COLO668 (cell line): ENCODE results near the gene UBAP1L.
"Not testable (repeated sequence)": the region's sequence is repeated elsewhere in the genome, so short reads cannot be mapped to it uniquely, and the experiment has no call there.

Experiments used
- DNase-seq: peaks from one replicate; lab custom pipeline; 2025; ENCODE audit not compliant: unreplicated experiment; lab: John Stamatoyannopoulos, UW

Gene UBAP1L

GRCh38 chr15:65085207-65085753, 29.7 kb downstream of the UBAP1L start:
- DNase-seq, result no peak

GRCh38 chr15:65084500-65085206, 30.3 kb downstream of the UBAP1L start:
- DNase-seq, result no peak

- no peak for DNase-seq
These were observed 31.7 kb downstream of the UBAP1L start for GRCh38 chr15:65083262-65083701.

- no peak for DNase-seq
These were observed 32.6 kb downstream of the UBAP1L start for GRCh38 chr15:65082303-65082953.

- DNase-seq, result no peak
These were observed 33.2 kb downstream of the UBAP1L start for GRCh38 chr15:65081758-65082157.

GRCh38 chr15:65081270-65081669, 33.7 kb downstream of the UBAP1L start:
- no peak for DNase-seq

GRCh38 chr15:65079580-65079979, 35.4 kb downstream of the UBAP1L start:
- no peak for DNase-seq

GRCh38 chr15:65077981-65078352, 37.0 kb downstream of the UBAP1L start:
- peak; percentile 54 for DNase-seq

GRCh38 chr15:65077291-65077980, 37.6 kb downstream of the UBAP1L start:
- DNase-seq, result no peak

GRCh38 chr15:65076486-65077290, 38.3 kb downstream of the UBAP1L start, which contains the start of gene KBTBD13:
Gene KBTBD13 (plus strand): TSS chr15:65076746. CDS start chr15:65076816, 70 bp downstream.
- no peak for DNase-seq

GRCh38 chr15:65075607-65076395, 39.2 kb downstream of the UBAP1L start:
- not testable (repeated sequence) for DNase-seq

GRCh38 chr15:65074946-65075345, 40.1 kb downstream of the UBAP1L start:
- not testable (repeated sequence) for DNase-seq

GRCh38 chr15:65072617-65073016, 42.4 kb downstream of the UBAP1L start:
- no peak for DNase-seq

GRCh38 chr15:65072027-65072426, 43.0 kb downstream of the UBAP1L start:
- DNase-seq, result no peak

- DNase-seq, result no peak
These were observed 43.6 kb downstream of the UBAP1L start for GRCh38 chr15:65071381-65071811.

- no peak for DNase-seq
These were observed 45.0 kb downstream of the UBAP1L start for GRCh38 chr15:65069779-65070546.

GRCh38 chr15:65069179-65069578, 45.8 kb downstream of the UBAP1L start:
- DNase-seq, result no peak

- no peak for DNase-seq
These were observed 46.6 kb downstream of the UBAP1L start for GRCh38 chr15:65068403-65068788.
